Measurements from ENCODE around the gene RMND1.

The RMND1 gene

DNA sequence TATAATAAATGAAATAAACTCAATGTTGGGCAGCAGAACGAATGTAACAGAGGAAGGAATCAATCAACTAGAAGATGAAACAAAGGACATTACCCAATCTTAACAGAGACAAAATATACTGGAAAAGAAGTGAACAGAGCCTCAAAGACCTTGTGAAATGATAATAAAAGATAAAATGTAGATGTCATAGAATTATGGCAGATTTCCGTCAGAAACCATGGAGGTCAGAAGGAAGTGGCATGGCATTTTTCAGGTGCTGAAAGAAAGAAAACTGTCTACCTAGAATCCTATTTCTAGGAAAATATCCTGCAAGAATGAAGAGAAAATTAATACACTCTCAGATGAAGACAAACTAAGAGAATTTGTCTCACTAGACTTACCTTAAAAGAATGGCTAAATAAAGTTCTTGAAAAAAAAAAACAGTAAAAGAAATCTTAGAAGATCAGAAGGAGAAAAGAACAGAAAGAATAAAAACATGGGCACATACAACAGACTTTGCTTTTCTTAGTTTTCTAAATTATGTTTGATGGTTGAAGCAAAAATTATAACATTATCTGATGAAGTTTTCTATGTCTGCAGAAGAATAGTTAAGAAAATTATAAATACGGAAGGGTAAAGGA is 37.2 kb downstream of the RMND1 start:
- DNase-seq (ENCODE audit: low read depth) = no peak

DNA sequence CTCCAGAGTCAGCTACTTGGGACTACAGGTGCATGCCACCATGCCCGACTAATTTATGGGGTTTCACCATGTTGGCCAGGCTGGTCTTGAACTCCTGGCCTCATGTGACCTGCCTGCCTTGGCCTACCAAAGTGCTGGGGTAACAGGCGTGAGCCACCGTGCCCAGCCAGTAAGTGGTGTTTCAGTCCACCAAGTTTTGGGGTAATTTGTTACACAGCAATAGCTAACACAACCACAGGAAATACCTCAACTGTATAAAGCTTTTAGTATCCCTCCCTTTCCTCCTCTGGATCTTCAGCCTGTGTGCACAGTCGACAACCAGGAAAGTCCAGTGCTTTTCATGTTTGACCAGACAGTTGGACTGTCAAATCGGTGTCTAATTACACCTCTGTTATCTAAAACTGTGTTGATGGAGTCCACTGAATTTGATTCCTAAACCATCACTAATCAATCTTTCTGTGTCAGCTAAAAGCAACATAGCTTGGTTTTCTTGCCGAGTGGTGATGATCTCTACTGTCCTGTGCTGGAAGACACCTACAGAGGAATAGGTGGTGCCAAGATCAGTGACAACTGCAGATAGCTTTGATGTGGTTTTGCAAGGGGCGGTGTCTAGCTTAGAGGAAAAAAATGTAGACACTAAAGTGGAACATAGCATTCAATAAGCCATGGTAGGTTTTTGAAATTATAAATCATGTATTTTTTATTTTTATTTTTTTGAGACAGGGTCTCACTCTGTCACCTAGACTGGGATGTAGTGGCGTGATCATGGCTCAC is 38.4 kb downstream of the RMND1 start:
- no peak for DNase-seq (ENCODE audit: low read depth)

DNA sequence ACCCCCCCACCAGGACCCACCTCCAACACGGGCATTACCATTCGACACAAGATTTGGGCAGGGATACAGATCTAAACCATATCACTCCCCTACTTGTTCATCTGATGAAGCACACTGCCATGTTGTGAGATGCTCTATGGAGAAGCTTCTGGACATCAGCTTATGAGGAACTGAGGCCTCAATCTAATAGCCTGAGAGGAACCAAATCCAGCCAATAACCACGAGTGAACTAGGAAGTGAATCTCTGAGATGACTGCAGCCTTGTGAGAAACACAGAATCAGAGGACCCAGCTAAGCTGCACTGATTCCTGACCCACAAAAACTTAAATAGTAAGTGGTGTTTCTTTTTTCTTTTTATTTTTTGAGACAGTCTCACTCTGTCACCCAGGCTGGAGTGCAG is 39.0 kb downstream of the RMND1 start:
- no peak for DNase-seq (ENCODE audit: low read depth)

DNA sequence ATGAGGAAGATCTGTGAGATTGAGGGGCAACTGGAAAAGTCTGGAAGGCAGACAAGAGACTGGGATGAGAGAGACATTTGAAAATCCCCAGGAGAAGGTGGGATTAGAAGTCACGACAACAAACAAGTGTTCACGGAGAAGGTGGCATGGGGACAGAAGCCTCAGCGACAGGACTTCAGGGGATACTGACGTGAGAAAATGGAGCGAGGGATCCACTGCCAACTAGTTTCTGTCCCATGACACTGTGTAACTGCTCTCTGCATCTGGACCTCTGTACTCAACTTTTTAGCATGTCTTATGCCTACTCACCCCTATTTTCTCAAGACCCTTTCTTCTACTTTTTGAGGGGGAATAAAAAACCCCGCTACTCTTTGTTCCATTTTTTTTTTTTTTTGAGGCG is 42.2 kb downstream of the RMND1 start:
- DNase-seq (ENCODE audit: low read depth) = no peak

DNA sequence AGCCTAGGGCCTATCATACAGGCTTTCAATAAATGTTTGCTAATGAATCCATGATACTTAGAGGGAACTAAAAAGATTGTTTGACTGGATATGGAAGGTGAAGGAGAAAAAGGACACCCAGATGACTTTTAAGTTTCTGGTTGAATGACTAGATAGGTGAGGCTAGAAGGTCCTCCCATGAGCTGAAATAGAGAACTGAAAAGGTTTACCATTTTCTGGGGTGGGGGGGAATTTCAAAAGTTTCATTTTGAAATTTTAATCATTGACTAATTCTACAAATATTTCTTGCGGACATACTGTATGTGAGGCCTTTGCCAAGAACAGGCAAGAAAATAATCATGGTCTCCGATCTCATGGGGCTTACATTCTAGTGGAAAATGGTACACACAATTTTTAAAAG is 42.7 kb downstream of the RMND1 start:
- DNase-seq (ENCODE audit: low read depth) = no peak

GRCh38 chr6:151408858-151409257 is 43.1 kb downstream of the RMND1 start:
- DNase-seq (ENCODE audit: low read depth) = no peak

GRCh38 chr6:151403919-151404308 is 48.0 kb downstream of the RMND1 start:
- no peak for DNase-seq (ENCODE audit: low read depth)

GRCh38 chr6:151402228-151402627 is 49.7 kb downstream of the RMND1 start:
- no peak for DNase-seq (ENCODE audit: low read depth)

- DNase-seq (ENCODE audit: low read depth) = no peak
Measured at GRCh38 chr6:151400473-151400872, 51.5 kb downstream of the RMND1 start.

DNA sequence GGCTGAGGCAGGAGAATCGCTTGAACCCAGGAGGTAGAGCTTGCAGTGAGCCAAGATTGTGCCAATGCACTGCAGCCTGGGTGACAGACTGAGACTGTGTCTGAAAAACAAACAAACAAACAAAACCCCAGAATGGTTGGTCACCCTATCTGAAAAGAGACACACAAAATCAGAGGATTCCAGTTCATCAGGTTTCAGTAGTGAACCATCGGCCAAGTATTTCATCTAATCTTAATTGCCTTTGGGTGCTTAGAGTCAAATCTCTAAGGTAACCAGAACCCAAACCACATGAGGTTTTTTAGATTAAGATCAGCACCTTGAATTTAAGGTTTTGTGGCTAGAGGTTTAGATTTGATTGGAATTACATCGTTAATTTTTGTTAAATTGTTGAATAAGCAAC is 52.2 kb downstream of the RMND1 start:
- no peak for DNase-seq (ENCODE audit: low read depth)

DNA sequence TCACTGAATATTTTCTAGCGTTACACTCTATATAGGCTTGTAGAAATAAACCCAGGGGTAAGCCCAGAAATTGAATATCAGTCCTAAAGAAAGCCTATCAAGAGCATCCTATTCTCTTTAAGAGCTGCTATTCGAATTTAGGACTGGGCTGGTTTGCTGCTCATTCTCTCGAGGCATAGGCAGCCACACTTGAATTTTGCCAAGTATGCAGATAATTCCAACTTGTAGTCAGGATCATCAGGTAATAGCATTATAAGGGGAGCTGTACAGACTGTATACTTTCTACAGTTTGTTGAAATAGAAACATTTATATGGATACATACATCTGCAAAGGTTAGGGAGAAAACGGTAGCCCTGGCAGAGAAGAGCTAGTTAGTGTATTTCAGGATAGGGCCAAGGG is 58.5 kb downstream of the RMND1 start:
- no peak for DNase-seq (ENCODE audit: low read depth)

- DNase-seq (ENCODE audit: low read depth) = no peak
Measured at GRCh38 chr6:151392427-151392826, 59.5 kb downstream of the RMND1 start.

- DNase-seq (ENCODE audit: low read depth) = peak; percentile 51
Measured at GRCh38 chr6:151391471-151392413, 60.2 kb downstream of the RMND1 start, which contains the start of gene ZBTB2. Gene ZBTB2 (minus strand): TSS chr6:151391559. CDS start chr6:151373637, 17,922 bp downstream.

- DNase-seq (ENCODE audit: low read depth) = peak; percentile 72
Measured at GRCh38 chr6:151390851-151391470, 61.0 kb downstream of the RMND1 start.

- peak; percentile 99 for DNase-seq (ENCODE audit: low read depth)
Measured at GRCh38 chr6:151390276-151390850, 61.6 kb downstream of the RMND1 start.

GRCh38 chr6:151389618-151390275 is 62.2 kb downstream of the RMND1 start:
- no peak for DNase-seq (ENCODE audit: low read depth)

DNA sequence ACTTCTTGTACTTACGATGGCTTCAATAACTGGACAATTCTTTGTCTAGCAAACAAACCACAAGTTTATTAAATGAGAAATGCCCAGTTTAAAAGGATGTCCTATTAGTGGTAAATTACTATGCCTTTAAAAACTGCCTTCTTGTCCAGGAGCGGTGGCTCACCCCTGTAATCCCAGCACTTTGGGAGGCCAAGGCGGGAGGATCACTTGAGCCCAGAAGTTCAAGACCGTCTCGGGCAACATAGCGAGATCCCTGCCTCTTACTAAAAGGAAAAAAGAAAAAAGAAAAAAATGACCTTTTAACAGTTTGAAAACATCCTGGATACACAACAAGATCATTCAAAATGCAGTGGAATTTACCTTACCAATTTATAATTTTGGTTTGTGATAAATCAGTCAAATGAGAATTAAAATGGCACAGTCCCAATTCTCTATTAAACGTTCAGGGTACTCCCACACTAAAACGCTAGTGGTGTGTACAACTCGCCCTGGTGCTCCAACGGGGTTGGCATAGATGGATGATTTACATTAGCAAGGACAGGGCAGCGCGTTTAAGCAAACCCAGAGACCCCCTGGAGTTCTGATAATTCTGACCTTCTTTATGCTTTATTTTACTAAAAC is 62.8 kb downstream of the RMND1 start:
- DNase-seq (ENCODE audit: low read depth) = no peak

DNA sequence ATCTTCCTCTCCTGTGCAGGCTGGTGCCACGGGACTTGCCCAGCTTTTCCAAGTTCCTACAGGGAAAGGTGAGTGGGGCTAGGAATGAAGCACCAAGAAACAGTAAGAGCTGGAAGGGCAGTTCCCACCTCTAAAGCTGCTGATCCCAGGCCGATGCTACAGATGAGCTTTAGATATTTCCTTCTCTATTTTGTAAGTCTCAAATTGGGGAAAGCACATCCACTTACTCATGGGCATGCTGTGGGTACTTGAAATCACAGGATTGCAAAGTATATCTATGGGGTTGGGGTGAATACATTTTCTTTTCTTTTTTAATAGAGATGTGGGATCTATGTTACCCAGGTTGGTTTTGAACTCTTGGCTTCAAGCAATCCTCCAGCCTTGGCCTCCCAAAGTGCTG is 63.7 kb downstream of the RMND1 start:
- DNase-seq (ENCODE audit: low read depth) = no peak

- no peak for DNase-seq (ENCODE audit: low read depth)
Measured at GRCh38 chr6:151387175-151387970, 64.6 kb downstream of the RMND1 start.

- no peak for DNase-seq (ENCODE audit: low read depth)
Measured at GRCh38 chr6:151385177-151385576, 66.7 kb downstream of the RMND1 start.

Data from activated T-cell treated with anti-CD3 and anti-CD28 coated beads for 48 hours (primary cell).